K562 (cell line): ENCODE results near the gene MTFMT. TPM values are rescaled to one million over a fixed set of nuclear protein-coding genes. Genes with fewer than 3 reads are reported as not detected.

ENCODE experiments used
- ATF7 ChIP-seq: fragments of 450-650 bp; IDR thresholded peaks from 2 replicates; pipeline ENCODE4 v1.7.1; 2014; ENCODE audit warnings: mild to moderate bottlenecking, moderate library complexity
- ETS2 ChIP-seq: IDR thresholded peaks from 2 replicates; pipeline ENCODE4 v1.6.1; 2016; ENCODE audit warnings: borderline replicate concordance, missing genetic modification characterization, mild to moderate bottlenecking, moderate library complexity, missing compliant biosample characterization; ENCODE audit not compliant: poor library complexity, severe bottlenecking
- ETV6 ChIP-seq, 3 experiments: fragments of 150-350 bp in 1 of 3; sonication (generic) in 1 of 3; formaldehyde crosslinking in 1 of 3; IDR thresholded peaks; 2 replicates each; pipeline versions ENCODE4 v1.6.1 to v1.8.0; 2014 to 2022; ENCODE audit warnings: borderline replicate concordance in 2 of 3, low read depth in 2 of 3, antibody characterized with exemption in 1 of 3, low read length in 1 of 3, mild to moderate bottlenecking in 1 of 3, missing genetic modification reagents in 1 of 3
- FOXJ2 ChIP-seq: fragments of 200-800 bp; sonication (Bioruptor generic); IDR thresholded peaks from 2 replicates; pipeline ENCODE4 v1.6.1; 2016; ENCODE audit warnings: missing genetic modification characterization, missing compliant biosample characterization
- GATAD2B ChIP-seq: fragments of 450-650 bp; IDR thresholded peaks from 2 replicates; pipeline ENCODE4 v1.6.1; 2017; ENCODE audit warnings: mild to moderate bottlenecking, borderline replicate concordance
- HOXB6 ChIP-seq: fragments of 250-450 bp; sonication (Bioruptor Pico); IDR thresholded peaks from 2 replicates; pipeline ENCODE4 v1.5.1; 2022; ENCODE audit warnings: mild to moderate bottlenecking, borderline replicate concordance
- LARP7 ChIP-seq: fragments of 450-650 bp; IDR thresholded peaks from 2 replicates; pipeline ENCODE4 v1.6.1; 2016
- MTF1 ChIP-seq: fragments of 250-450 bp; sonication (Bioruptor Pico); IDR thresholded peaks from 2 replicates; pipeline ENCODE4 v1.9.0; 2021; ENCODE audit warnings: moderate library complexity, mild to moderate bottlenecking, inconsistent platforms, borderline replicate concordance
- NCOA1 ChIP-seq: fragments of 450-650 bp; IDR thresholded peaks from 2 replicates; pipeline ENCODE4 v1.6.1; 2016; ENCODE audit warnings: low read depth
- PHF8 ChIP-seq: fragments of 200-600 bp; sonication (generic); IDR thresholded peaks from 2 replicates; pipeline ENCODE4 v1.6.1; 2012; ENCODE audit warnings: mixed run types, mild to moderate bottlenecking, inconsistent platforms, low read length, moderate library complexity, borderline replicate concordance
- RBM22 ChIP-seq: fragments of 200-400 bp; formaldehyde crosslinking; IDR thresholded peaks from 2 replicates; pipeline ENCODE4 v1.6.1; 2018; ENCODE audit warnings: low read length, low read depth; ENCODE audit not compliant: poor library complexity, severe bottlenecking
- RCOR1 ChIP-seq, 2 experiments: IDR thresholded peaks; 2 replicates each; pipeline ENCODE4 v1.6.1; 2012; ENCODE audit warnings: low read depth in 2 of 2, low read length in 2 of 2, borderline replicate concordance in 1 of 2, improper control_type of control experiment in 1 of 2
- RNF2 ChIP-seq: sonication (generic); IDR thresholded peaks from 2 replicates; pipeline ENCODE4 v1.6.1; 2016
- USF1 ChIP-seq: sonication (generic); formaldehyde crosslinking; IDR thresholded peaks from 2 replicates; pipeline ENCODE4 v1.9.0; 2022; ENCODE audit warnings: mild to moderate bottlenecking, missing genetic modification reagents
- YY1 ChIP-seq, 3 experiments: IDR thresholded peaks; 2 replicates each; pipeline ENCODE4 v1.6.1; 2011; ENCODE audit warnings: low read length in 2 of 3, mild to moderate bottlenecking in 2 of 3, moderate library complexity in 2 of 3, borderline replicate concordance in 1 of 3, control low read depth in 1 of 3, low read depth in 1 of 3; ENCODE audit not compliant: insufficient read depth in 3 of 3, insufficient replicate concordance in 2 of 3, control insufficient read depth in 1 of 3, insufficient read length in 1 of 3; ENCODE audit errors: extremely low read depth in 1 of 3
- ZNF133 ChIP-seq: fragments of 250-450 bp; sonication (Bioruptor Pico); IDR thresholded peaks from 2 replicates; pipeline ENCODE4 v1.4.0; 2020; ENCODE audit warnings: mild to moderate bottlenecking
- ZNF507 ChIP-seq: conservative IDR thresholded peaks from 2 replicates; pipeline ENCODE4 v1.6.1; 2017; ENCODE audit warnings: missing genetic modification characterization, missing compliant biosample characterization
- ZNF77 ChIP-seq: fragments of 250-450 bp; sonication (Bioruptor Pico); IDR thresholded peaks from 2 replicates; pipeline ENCODE4 v1.5.0; 2020
- polyA plus RNA-seq, 8 experiments: library from polyadenylated mRNA; depleted of rRNA in 4 of 8; stranded (reverse) in 5 of 8; unstranded in 3 of 8; fragments of >200 nt; fragmentation: Nextera tagmentation in 2 of 8; fragmentation: Illumina TruSeq in 1 of 8; extraction: Ambion mirVana in 2 of 8; extraction: Trizol in 1 of 8; gene quantifications; 2 replicates each; pipeline versions ENCODE4 v1.2.1 to v1.2.3, GENCODE V29; 2011 to 2014; ENCODE audit warnings: inconsistent platforms in 1 of 8, missing spikeins in 1 of 8
- total RNA-seq, 7 experiments: library from RNA; depleted of rRNA in 6 of 7; stranded (reverse); fragments of >200 nt in 6 of 7; fragmentation: Illumina TruSeq in 2 of 7; extraction: Trizol in 2 of 7; gene quantifications; 2 replicates each; pipeline versions ENCODE4 v1.2.1 to v1.2.3, GENCODE V29; 2011 to 2021; ENCODE audit warnings: low replicate concordance in 1 of 7
- TF ChIP-seq, protein P1 (sequence below): fragments of 250-450 bp; sonication (Bioruptor Pico); IDR thresholded peaks from 2 replicates; pipeline ENCODE4 v1.8.0; 2022; ENCODE audit warnings: moderate library complexity, mild to moderate bottlenecking, inconsistent platforms
- TF ChIP-seq, protein P2 (sequence below): fragments of 200-800 bp; sonication (Bioruptor generic); IDR thresholded peaks from 2 replicates; pipeline ENCODE4 v1.6.1; 2017; ENCODE audit warnings: missing genetic modification characterization, missing compliant biosample characterization
- TF ChIP-seq, protein P3 (sequence below), 2 experiments: fragments of 450-650 bp; IDR thresholded peaks; 2 replicates each; pipeline ENCODE4 v1.6.1; 2016

The MTFMT gene
- total and polyA plus RNA-seq, 9 of the 15 experiments (the other 6 are each of a cell fraction or from before 2014, with no cell fraction given): 1.4 to 31.1 (median 16.2) TPM

GRCh38 chr15:64989416-64990167, 39.8 kb downstream of the MTFMT start, which contains the start of gene SPG21 (continued):
- no peak for TF ChIP-seq MTF1 (CRISPR knock-in tag)
- peak in 1 of 3 experiments; percentile 33 for TF ChIP-seq YY1 (IDR thresholded peaks at IDR 0.05; ENCODE audit: borderline replicate concordance in 1 of 3, control insufficient read depth in 1 of 3, extremely low read depth in 1 of 3, insufficient read depth in 3 of 3, insufficient read length in 1 of 3, insufficient replicate concordance in 2 of 3, low read depth in 1 of 3, low read length in 2 of 3)
- peak; percentile 99 for TF ChIP-seq GATAD2B
- TF ChIP-seq USF1: peak; percentile 96
- TF ChIP-seq ATF7: peak; percentile 75
- TF ChIP-seq LARP7: peak; percentile 23; the same call in 1 of the 2 replicates
- no peak for TF ChIP-seq NCOA1
- TF ChIP-seq RCOR1 (IDR thresholded peaks at IDR 0.05; ENCODE audit: borderline replicate concordance in 1 of 2, low read depth in 2 of 2, low read length in 2 of 2): peak in 1 of 2 experiments; percentile 23; a peak in 1 of 4 replicates
- peak; percentile 82; the same call in 1 of the 2 replicates for TF ChIP-seq PHF8
- TF ChIP-seq ETV6 (IDR thresholded peaks at IDR 0.05; ENCODE audit: borderline replicate concordance in 1 of 2, low read depth in 2 of 2, low read length in 1 of 2): 0 out of 4 replicates have a peak, but pooled peaks of 1 of the 2 experiments have one; percentile 19
- TF ChIP-seq ETV6 (CRISPR knock-in tag; IDR thresholded peaks at IDR 0.05; ENCODE audit: borderline replicate concordance): no peak
- TF ChIP-seq RNF2: peak; percentile 18; the same call in 1 of the 2 replicates
- TF ChIP-seq, protein P1, sequence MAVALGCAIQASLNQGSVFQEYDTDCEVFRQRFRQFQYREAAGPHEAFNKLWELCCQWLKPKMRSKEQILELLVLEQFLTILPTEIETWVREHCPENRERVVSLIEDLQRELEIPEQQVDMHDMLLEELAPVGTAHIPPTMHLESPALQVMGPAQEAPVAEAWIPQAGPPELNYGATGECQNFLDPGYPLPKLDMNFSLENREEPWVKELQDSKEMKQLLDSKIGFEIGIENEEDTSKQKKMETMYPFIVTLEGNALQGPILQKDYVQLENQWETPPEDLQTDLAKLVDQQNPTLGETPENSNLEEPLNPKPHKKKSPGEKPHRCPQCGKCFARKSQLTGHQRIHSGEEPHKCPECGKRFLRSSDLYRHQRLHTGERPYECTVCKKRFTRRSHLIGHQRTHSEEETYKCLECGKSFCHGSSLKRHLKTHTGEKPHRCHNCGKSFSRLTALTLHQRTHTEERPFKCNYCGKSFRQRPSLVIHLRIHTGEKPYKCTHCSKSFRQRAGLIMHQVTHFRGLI (CRISPR knock-in tag): no peak
- no peak for TF ChIP-seq ZNF77 (CRISPR knock-in tag)
- peak; percentile 45; the same call in 1 of the 2 replicates for TF ChIP-seq FOXJ2
- no peak for TF ChIP-seq ZNF507 (tag)
- no peak for TF ChIP-seq HOXB6 (CRISPR knock-in tag)
- TF ChIP-seq, protein P2, sequence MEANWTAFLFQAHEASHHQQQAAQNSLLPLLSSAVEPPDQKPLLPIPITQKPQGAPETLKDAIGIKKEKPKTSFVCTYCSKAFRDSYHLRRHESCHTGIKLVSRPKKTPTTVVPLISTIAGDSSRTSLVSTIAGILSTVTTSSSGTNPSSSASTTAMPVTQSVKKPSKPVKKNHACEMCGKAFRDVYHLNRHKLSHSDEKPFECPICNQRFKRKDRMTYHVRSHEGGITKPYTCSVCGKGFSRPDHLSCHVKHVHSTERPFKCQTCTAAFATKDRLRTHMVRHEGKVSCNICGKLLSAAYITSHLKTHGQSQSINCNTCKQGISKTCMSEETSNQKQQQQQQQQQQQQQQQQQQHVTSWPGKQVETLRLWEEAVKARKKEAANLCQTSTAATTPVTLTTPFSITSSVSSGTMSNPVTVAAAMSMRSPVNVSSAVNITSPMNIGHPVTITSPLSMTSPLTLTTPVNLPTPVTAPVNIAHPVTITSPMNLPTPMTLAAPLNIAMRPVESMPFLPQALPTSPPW (CRISPR knock-in tag): peak; percentile 100
- peak; percentile 94 for TF ChIP-seq RBM22
- TF ChIP-seq ZNF133 (CRISPR knock-in tag): 0 out of 2 replicates have a peak, but pooled peaks have one; percentile 4
- TF ChIP-seq, protein P3, sequence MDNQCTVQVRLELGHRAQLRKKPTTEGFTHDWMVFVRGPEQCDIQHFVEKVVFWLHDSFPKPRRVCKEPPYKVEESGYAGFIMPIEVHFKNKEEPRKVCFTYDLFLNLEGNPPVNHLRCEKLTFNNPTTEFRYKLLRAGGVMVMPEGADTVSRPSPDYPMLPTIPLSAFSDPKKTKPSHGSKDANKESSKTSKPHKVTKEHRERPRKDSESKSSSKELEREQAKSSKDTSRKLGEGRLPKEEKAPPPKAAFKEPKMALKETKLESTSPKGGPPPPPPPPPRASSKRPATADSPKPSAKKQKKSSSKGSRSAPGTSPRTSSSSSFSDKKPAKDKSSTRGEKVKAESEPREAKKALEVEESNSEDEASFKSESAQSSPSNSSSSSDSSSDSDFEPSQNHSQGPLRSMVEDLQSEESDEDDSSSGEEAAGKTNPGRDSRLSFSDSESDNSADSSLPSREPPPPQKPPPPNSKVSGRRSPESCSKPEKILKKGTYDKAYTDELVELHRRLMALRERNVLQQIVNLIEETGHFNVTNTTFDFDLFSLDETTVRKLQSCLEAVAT (IDR thresholded peaks at IDR 0.05): peak in 1 of 2 experiments; percentile 61; a peak in 1 of 4 replicates
- TF ChIP-seq ETS2 (tag): no peak
